ENCODE data around the gene CPM. TPM values are rescaled to one million over a fixed set of nuclear protein-coding genes. Genes with fewer than 3 reads are reported as not detected.
"Not testable (repeated sequence)": the region's sequence is repeated elsewhere in the genome, so short reads cannot be mapped to it uniquely, and the experiment has no call there.

The CPM gene
- polyA plus RNA-seq, 12 donors: 3.0 to 48.1 (median 4.7) TPM; not detected in 1

- no peak for DNase-seq
Measured at GRCh38 chr12:68854078-68854468, 78.9 kb downstream of the CPM start.

DNA sequence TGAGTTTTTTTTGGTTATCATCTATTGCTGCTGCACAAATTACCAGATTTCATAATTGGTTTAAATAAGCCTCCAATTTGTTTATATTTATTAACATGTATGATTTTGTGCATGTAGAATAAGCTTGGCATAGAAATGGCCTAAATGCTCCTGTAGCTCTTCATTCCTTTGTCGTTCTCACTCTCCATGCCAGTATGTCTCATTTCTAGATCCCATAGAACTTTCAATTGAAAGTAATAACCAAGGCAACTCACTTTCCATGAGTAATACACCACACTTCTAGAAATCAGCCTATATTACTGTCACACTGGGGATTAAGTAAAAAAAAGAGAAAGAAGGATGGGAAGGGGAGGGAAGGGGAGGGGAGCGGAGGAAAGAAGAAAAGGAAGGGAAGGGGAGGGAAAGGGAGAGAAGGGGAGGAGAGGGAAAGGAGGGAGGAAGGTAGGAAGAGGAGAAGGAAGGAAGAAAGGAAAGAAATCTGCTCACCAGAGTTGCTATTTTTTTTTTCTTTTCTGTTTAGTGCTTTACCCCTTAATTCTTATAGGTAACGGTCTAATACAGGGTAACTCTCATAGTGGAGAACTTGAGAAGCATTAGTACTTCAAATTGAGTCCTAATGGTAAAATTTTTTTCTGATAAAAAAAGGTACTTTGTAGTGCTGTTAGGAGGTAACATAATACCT is 79.4 kb downstream of the CPM start:
- no peak for DNase-seq

DNA sequence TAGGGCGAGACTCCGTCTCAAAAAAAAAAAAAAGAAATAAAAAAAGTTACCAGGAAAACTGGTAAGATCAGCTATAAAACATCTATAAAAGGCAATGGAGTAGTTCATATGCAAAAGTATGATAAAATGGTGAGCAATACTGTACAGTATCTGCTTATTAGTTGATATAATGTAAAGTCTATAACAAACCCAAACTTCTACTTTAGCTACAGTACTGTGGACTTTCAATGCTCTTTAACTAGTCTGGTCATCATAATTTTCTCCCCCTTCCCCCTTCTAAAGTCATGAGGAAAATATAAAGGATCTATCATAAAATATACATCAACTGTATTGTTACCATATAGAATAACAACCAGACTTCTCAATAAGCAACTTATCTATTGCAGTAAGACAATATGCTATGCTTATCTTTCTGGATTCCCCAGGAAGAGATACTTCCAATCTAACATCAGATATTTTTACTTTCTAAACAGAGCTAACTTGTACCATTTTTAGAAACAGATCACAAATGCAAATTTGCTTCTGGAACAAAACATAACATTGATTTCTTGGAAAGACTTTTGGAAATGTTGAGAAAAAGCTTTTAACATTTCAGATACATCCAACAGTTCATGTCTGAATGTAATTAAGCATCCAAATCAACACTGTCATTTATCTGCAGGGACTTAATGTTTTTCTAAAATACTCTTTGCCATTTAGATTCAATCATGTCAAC is 81.2 kb downstream of the CPM start:
- no peak for DNase-seq

GRCh38 chr12:68850390-68850789 is 82.6 kb downstream of the CPM start:
- DNase-seq: no peak

- no peak for DNase-seq
Measured at GRCh38 chr12:68846811-68847210, 86.2 kb downstream of the CPM start.

DNA sequence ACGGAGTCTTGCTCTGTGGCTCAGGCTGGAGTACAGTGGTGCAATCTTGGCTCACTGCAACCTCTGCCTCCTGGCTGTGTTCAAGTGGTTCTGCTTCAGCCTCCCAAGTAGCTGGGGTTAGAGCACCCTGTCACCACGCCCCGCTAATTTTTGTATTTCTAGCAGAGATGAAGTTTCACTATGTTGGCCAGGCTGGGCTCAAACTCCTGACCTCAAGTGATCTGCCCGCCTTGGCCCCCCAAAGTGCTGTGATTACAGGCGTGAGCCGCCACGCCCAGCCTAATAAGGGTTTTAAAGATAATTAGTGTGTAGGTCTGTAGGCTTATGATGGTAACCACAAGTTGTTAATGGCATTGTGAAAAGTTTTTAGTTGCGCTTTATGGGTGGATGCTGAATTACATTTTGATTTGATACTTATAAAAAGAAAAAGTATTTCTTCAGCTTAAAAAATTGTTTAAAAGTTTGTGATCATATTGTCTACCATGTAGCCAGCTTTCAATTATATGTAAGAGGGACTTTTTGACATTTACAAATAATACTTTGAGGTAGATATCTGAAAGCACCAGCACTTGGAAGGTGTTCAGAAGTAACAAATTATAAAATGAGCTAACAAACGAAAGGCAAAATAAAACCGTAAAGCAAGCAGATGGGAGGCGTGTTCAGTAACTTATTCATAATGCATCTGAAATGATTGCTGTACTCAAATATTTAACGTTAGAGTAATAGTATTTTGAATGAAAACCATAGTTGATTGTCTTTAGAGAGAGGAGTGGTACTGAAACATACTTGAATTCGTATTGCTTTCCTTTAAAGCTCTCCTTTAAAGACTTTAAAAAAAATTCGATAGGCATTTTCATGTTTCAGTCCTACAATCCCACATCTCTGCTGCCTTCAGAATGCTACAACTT is 87.9 kb downstream of the CPM start:
- DNase-seq: no peak

DNA sequence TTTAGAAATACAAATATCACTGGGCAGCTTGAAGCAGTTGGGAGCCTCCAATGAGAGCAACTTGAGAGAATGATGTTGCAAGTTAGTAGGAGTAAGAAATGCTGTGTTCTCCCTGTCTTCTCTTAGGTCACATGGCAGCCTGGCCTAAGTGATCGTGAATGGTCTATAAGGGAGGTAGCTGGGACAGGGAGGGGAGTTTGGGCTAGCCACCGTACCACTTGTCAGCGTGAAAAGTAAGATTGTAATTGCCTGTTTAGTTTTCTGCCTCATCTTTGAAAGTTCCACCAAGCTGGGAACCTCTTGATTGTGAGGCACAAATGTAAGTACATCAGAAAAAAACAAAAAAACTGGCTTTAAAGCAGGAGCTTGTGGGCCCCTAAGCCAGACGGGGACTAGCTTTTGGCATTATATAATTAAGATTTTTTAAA is 88.6 kb downstream of the CPM start:
- no peak for DNase-seq

DNA sequence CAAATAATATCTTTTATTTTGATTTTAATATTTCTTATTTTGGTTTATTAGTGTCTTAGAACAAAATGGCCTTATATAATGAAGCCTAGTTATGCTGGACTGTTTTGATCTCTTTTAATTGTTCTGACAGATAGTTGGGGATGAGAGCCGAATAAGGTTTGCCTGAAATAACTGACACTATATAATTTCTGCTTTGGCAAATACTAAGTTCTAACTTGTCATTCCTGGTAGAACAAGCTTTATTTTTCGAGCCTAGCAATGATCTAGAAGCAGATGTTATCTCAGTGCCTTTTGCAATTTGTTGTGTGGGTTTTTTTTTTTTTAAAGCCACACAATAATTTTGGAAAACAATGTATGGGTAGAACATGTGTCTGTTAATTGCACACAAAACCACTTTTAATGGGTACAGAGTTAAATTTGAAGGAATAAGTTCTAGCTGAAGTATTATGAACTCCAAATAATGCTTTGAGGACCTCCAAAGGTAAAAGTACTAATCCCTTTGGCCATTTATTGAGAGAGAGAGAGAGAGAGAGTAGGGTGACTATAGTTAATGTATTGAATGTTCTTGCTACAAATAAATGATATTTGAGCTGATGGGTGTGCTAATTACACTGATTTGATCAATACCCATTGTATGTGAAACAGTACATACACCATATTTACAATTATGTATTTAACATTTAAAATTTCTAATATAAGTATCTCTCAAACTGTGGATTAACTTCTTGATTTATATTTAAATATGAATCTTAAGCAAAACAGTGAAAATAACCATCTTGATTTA is 90.0 kb downstream of the CPM start:
- no peak for DNase-seq

- no peak for DNase-seq
Measured at GRCh38 chr12:68842123-68842522, 90.8 kb downstream of the CPM start.

GRCh38 chr12:68841717-68842116 is 91.3 kb downstream of the CPM start:
- DNase-seq: no peak

DNA sequence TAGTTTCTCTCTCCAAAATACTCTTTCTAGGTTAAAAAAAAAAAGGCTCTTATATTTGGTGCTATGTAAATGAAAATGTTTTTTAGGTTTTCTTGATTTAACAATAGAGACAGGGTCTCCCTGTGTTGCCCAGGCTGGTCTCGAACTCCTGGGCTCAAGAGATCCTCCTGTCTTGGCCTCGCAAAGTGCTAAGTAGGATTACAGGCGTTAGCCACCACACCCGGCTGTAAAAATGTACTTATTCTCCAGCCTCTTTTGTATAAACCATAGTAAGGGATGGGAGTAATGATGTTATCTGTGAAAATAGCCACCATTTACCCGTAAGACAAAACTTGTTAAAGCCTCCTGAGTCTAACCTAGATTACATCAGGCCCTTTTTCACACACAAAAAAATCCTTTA is 91.8 kb downstream of the CPM start:
- not testable (repeated sequence) for DNase-seq

DNA sequence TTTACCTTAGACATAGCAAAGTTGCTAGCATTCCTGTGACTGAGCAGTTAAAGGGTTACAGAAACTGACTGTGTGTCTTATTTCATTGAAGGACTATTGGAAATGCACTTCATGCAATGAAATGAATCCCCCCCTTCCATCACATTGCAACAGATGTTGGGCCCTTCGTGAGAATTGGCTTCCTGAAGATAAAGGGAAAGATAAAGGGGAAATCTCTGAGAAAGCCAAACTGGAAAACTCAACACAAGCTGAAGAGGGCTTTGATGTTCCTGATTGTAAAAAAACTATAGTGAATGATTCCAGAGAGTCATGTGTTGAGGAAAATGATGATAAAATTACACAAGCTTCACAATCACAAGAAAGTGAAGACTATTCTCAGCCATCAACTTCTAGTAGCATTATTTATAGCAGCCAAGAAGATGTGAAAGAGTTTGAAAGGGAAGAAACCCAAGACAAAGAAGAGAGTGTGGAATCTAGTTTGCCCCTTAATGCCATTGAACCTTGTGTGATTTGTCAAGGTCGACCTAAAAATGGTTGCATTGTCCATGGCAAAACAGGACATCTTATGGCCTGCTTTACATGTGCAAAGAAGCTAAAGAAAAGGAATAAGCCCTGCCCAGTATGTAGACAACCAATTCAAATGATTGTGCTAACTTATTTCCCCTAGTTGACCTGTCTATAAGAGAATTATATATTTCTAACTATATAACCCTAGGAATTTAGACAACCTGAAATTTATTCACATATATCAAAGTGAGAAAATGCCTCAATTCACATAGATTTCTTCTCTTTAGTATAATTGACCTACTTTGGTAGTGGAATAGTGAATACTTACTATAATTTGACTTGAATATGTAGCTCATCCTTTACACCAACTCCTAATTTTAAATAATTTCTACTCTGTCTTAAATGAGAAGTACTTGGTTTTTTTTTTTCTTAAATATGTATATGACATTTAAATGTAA is 93.5 kb downstream of the CPM start:
- no peak for DNase-seq

DNA sequence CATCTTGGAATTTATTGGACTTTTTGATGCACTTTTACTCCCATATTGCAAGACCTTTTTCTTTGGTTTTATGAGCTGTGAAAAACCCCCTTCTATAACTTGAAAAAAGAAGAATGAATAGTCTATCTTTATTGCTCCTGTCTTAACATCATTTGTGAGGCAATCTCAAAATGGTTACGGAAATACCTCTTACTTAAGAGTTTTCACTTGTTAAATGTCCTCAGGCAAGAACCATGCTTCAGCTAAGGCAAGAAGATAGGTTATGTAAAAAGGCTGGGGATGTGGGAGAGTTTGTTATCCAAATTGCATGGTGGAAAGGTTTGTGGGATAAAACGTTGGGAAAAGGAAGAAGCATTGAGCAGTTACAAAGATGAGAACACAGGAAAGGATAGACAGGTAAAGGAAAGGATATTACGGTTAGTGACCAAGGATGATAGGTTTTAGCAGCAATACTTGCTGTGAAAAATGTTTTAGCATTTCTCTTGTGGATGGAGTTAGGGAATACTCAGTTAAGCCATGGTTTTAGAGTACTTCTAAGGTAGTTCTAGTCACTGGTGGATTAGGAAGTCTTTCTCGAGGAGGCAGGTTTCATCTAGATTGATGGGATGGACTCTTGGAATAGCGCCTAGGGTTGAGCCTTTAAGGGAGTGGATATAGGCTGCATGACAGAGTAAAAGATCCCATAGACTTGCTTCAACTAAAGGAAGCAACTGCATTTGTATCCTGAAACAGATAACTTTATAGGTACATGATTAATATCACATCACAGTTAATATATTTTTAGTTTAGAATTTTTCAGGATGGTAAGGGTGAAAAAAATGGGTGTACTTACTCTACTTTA is 94.7 kb downstream of the CPM start:
- DNase-seq: no peak

GRCh38 chr12:68837215-68837614 is 95.8 kb downstream of the CPM start:
- no peak for DNase-seq

DNA sequence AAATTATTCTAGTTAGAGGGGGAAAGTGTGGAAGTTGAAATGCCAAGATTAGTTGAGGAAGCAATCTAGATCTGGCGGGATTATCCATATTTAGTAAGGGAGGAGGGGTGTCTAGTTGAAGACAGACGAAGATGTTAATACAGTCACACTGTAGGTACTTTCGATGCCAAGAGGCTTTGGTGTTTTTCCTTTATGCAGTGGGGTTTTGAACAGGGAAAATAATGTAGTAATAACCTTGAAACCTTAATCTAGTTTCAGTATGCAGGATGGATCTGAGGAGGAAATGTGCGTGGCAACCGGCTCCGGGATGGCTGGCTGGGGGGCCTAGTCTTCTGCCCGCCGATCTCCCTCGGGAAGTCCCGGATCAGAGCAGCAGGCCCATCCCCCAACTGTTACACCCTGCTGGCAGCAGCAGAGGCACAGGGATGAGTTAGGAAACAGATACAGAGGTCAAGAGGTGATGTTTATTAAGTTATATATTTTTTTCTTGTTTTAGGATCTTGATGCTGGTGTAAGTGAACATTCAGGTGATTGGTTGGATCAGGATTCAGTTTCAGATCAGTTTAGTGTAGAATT is 97.5 kb downstream of the CPM start:
- DNase-seq: no peak

GRCh38 chr12:68833508-68833907 is 99.5 kb downstream of the CPM start:
- no peak for DNase-seq

DNA sequence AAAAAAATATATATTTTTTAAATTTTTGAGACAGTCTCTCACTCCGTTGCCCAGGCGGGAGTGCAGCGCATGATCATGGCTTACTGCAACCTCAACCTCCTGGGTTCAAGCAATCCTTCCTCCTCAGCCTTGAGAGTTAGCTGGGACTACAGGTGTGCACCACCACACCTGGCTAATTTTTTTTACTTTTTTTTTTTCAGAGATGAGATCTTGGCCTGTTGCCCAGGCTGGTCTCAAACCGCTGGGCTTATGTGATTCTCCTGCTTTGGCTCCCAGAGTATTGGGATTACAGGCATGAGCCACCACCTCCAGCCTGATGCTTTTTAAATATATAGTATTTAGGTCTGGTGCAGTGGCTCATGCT is 100.5 kb downstream of the CPM start:
- DNase-seq: no peak

DNA sequence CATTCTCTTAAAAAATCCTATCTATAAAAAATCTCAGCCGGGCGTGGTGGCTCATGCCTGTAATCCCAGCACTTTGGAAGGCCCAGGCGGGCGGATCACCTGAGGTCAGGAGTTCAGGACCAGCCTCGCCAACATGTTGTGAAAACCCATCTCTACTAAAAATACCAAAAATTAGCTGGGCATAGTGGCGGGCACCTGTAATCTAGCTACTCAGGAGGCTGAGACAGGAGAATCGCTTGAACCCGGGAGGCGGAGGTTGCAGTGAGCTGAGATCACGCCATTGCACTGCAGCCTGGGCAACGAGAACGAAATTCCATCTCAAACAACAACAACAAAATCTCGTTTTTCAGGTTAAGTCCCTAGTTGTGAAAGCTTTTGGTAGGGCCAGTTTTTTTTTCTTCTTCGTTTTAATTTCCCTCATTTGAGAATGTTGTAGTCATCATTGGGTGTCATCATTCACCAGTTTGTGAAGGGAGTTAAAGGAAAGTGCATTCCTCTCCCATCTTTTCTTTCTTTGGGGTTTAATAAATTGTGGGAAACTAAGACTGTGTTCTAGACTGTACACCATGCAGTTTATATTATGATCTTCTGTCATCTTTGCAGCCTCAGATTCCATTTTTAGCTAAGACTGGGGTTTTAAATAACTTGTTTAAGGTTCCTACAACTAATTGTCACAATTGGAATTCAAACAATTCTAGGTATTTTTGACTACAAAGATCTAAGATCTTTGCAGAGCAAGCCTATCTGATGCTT is 101.0 kb downstream of the CPM start:
- DNase-seq: no peak

- DNase-seq: no peak
Measured at GRCh38 chr12:68831272-68831671, 101.7 kb downstream of the CPM start.

Measured in muscle of arm (tissue), 12 donors.